ENCODE results near the gene RPP40.

The RPP40 gene

GRCh38 chr6:4967301-4968030, 36.4 kb downstream of the RPP40 start:
- no peak for DNase-seq

GRCh38 chr6:4965562-4966389, 38.1 kb downstream of the RPP40 start:
- DNase-seq, result no peak

- DNase-seq, result no peak
These were observed 38.9 kb downstream of the RPP40 start for GRCh38 chr6:4964675-4965561.

GRCh38 chr6:4962905-4963304, 40.9 kb downstream of the RPP40 start:
- no peak for DNase-seq

GRCh38 chr6:4961322-4962168, 42.3 kb downstream of the RPP40 start:
- DNase-seq, result no peak

- DNase-seq, result no peak
These were observed 45.2 kb downstream of the RPP40 start for GRCh38 chr6:4958624-4959023.

GRCh38 chr6:4957521-4958231, 46.2 kb downstream of the RPP40 start:
- DNase-seq, result no peak

GRCh38 chr6:4956625-4957024, 47.2 kb downstream of the RPP40 start:
- no peak for DNase-seq

GRCh38 chr6:4953440-4953839, 50.4 kb downstream of the RPP40 start:
- DNase-seq, result no peak

- no peak for DNase-seq
These were observed 52.9 kb downstream of the RPP40 start for GRCh38 chr6:4950836-4951533.

GRCh38 chr6:4950076-4950475, 53.8 kb downstream of the RPP40 start:
- no peak for DNase-seq

GRCh38 chr6:4948781-4949450, 54.9 kb downstream of the RPP40 start:
- DNase-seq, result no peak

GRCh38 chr6:4947716-4948115, 56.1 kb downstream of the RPP40 start:
- no peak for DNase-seq

GRCh38 chr6:4946521-4946920, 57.3 kb downstream of the RPP40 start:
- DNase-seq, result no peak

All from NCI-H1105 treated with DMSO at 0.1 percent for 48 hours (cell line).